ENCODE measurements around the gene ZNF471.

Gene ZNF471

GRCh38 chr19:56507446-56508289 is at the start of gene ZNF471:
ZNF471 (plus strand) TSS chr19:56507855; CDS start chr19:56511572, 3,717 bp downstream.
- DNase-seq = peak; percentile 85

DNA sequence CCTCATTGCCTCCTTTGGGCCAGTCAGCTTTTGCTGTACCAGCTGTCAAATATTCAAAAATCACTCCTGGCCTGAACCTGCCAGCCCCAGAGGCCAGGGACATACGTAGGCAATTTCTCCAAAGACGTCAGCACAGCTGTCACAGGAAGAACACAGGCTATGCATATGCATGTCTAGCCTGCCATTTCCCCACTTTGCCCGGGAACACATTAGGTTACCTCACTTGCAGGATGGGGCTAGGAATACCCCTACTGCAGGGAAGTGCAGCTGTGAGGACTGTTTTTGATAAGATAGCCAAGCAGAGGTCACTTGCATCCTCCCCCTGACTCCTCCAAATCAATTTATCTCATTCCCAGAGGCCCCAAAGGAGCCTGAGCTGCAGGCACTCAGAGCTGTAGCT is 33.3 kb upstream of the ZNF471 start:
- no peak for DNase-seq

GRCh38 chr19:56476093-56476492 is 31.6 kb upstream of the ZNF471 start:
- no peak for DNase-seq

DNA sequence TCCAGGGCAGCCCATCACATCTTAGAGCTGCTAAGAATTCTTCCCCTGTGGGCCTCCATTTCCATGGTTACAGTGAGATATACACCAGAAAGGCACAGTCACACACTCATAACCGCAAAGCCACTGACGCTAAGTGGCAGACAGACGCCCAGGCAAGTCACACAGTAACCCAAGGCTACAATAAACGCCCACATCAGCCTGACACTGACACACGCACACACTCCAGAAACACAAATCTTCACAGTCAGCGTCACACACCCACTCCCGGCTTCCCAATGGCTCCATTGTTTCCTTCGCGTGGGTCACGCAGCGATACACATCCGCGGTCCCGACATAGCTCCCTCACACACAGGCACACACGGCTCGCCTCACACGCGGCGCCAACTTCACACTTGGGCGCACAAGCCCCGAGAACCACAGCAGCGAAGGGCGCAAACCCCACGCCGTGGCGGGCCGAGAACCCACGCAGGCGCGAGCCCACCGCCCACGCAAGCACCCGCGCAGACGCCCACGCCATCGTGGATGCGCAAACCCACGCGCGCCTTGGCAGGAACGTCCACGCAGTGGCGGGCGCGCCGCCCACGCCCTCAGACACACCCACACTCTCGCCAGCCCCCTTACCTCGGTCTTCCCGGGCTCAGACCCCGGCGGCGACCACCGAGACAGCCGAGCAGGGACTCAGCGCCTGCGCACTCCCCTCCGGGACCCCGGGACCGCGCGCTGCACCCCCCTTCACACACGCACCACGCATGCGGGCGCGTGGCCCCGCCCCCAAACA is 30.8 kb upstream of the ZNF471 start, which contains the start of gene ZNF667:
Gene ZNF667, minus strand, starts transcription at position 695 of the 778 bp plus-strand sequence. CDS start 14,975 bp downstream, outside the sequence.
- DNase-seq = peak; percentile 55

DNA sequence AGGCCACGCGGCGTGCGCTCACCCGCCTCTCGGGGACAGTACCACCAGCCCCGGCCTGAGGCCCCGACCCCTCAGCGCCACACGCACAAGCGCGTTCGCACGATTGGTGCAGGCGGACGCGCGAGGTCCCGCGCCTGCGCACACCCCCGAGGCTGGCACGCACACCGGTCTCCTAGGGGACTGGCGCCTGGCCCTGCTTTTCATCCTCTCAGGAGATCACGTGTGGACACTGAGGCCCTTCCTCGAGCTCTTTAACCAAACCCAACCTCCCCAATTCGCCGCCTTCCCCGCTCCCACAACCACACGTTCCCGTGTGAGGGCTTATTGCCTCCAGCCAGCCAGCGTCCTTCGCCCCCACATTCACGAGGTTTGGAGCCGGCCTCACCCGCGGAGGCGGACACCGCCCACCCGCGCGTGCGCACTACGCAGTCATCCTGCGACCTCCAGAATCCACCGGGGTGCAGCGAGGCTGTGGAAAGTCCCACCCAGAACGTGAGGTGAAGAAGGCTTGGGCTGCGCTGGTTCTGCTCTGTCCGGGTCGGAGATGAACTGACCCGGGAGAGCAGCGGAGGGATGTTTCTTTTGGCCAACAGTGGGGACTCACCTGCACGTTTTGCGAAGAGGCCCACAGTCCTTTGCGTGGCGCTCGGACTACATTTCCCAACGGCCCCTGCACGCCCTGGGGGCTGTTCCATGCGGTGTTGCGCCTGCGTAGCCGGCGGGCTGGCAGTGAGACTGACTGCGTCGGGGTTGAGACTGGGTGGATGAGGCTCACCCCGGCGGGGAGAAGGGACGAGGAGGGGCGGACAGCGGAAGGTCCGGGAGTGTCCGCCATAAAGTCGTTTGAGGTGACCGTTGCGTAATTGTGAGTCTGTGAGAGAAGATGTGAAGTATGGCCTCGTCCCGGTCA is 30.0 kb upstream of the ZNF471 start:
- peak; percentile 83 for DNase-seq

GRCh38 chr19:56491399-56491798 is 16.3 kb upstream of the ZNF471 start:
- DNase-seq = no peak

GRCh38 chr19:56504581-56504980 is 3.1 kb upstream of the ZNF471 start:
- DNase-seq = no peak

GRCh38 chr19:56508290-56508778 is 679 bp downstream of the ZNF471 start:
- DNase-seq = no peak

DNA sequence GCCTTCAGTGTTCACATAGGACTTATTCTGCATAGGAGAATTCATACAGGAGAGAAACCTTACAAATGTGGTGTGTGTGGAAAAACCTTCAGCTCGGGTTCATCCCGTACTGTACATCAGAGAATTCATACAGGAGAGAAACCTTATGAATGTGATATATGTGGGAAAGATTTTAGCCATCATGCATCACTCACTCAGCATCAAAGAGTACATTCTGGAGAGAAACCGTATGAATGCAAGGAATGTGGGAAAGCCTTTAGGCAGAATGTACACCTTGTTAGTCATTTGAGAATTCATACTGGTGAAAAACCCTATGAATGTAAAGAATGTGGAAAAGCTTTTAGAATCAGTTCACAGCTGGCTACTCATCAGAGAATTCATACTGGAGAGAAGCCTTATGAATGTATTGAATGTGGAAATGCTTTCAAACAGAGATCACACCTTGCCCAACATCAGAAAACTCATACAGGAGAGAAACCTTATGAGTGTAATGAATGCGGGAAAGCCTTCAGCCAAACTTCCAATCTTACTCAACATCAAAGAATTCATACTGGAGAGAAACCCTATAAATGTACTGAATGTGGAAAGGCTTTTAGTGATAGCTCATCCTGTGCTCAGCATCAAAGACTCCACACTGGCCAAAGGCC is 17.7 kb downstream of the ZNF471 start:
- no peak for DNase-seq

GRCh38 chr19:56537442-56537841 is 29.8 kb downstream of the ZNF471 start:
- DNase-seq = no peak

DNA sequence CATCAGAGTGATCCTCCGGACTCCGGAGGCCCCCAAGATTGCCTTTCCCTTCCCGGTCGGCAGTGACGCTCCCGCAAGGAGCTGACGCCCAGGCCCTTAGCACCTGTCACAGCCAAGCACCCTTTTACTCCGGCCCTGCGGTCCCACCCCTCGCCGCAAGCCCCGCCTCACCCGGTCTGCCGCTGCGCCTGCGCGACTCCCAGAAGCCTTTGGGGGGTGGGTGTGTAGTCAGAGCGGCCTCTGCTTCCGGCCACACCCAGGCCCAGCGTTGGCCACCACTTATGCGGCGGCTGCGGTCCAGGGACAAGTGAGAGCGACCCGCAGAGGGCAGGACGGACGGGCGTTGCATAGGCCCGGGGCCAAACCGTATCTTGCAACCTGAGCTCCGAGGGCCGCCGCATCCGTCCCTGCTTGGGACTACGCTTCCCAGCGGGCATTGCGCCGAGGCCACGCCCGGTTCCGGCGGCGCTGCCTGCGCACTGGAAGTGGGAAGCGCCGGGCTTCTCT is 30.7 kb downstream of the ZNF471 start:
- peak; percentile 91 for DNase-seq

- peak; percentile 81 for DNase-seq
These were observed 31.2 kb downstream of the ZNF471 start, which contains the start of gene ZFP28 for GRCh38 chr19:56538761-56539263. ZFP28 (plus strand) TSS chr19:56538948; CDS start chr19:56539019, 71 bp downstream.

DNA sequence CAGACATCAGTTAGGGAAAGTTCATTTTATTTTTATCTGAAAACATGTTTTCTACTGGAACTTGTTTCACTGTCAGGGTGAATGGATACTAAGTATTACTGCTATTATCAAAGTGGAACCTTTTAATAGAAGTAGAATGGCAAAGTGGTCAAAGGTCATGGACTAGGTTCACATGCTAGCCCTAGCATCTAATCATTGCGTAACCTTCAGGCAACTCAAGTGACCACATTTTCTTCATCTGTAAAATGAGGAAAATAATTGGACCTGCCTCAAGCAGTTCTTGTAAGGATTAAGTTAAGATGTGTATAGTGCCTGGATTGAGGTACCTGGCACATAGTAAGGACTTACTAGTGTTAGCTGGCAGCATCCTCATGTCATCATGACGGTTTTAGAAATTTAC is 36.1 kb downstream of the ZNF471 start:
- no peak for DNase-seq

GRCh38 chr19:56547535-56547934 is 39.9 kb downstream of the ZNF471 start:
- no peak for DNase-seq

- no peak for DNase-seq
These were observed 46.7 kb downstream of the ZNF471 start for GRCh38 chr19:56554272-56554869.

- no peak for DNase-seq
These were observed 55.1 kb downstream of the ZNF471 start for GRCh38 chr19:56562766-56563165.

DNA sequence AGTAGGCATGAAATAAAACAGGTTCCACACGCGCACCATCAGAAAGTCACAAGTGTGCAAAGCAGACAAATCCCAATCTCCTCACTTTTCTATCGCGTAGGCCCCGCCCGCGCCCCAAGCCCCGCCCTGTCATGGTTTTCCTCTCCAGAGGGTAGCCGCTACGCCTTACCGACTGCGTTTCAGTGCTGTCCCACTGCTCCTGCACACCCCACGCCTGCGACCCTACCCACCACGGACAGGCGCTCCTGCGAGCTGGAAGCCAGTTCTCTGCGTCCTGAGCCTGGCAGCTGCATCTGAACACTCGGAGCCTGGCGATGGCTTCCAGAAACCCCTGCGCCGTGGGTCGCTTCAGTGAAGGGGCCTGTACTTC is 59.2 kb downstream of the ZNF471 start:
- DNase-seq = no peak

DNA sequence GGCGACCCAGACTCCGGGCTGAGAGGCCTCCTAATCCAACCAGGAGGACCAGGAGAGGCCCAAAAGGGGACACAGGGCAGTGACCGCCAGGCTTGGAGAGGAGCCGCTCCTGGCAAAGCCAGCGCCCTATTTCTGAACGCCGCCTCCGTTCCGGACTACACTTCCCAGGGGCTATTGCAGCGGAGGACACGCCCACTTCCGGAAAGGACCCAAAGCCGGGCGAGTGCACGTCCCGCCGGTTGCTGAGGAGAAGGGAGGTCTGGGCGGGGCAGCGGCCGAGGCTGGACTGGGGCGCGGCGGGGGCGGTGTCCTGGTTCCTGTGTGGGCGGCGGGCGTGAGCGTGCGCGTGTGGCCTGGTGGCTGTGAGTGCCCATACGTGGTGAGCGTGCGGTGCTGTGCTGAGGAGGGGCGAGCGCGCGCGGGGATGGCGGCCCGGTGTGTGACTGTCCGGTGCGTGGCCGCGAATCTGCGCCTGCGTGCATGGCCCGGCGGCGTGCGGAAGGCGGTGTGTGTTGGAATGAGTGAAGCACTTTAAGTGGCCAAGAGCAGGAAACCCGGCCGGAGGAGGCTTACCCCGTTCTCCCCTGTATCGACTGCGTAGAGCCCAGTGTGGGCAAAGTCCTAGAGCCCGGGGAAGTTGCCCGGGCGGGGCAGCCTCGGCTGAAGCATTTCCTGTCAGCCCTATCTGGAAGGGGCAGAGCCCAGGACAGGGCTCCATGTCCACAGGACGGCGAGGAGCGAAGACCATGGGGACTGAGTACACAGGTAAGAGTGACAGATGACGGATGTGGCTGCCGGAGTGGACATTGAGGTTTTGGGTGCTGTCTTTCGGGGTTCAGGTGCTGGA is 59.8 kb downstream of the ZNF471 start, which contains the start of gene ZNF470:
Gene ZNF470, plus strand, starts transcription at position 195 of the 847 bp plus-strand sequence. CDS start 2,844 bp downstream, outside the sequence.
- DNase-seq = peak; percentile 90

GRCh38 chr19:56572589-56572988 is 64.9 kb downstream of the ZNF471 start:
- no peak for DNase-seq

DNA sequence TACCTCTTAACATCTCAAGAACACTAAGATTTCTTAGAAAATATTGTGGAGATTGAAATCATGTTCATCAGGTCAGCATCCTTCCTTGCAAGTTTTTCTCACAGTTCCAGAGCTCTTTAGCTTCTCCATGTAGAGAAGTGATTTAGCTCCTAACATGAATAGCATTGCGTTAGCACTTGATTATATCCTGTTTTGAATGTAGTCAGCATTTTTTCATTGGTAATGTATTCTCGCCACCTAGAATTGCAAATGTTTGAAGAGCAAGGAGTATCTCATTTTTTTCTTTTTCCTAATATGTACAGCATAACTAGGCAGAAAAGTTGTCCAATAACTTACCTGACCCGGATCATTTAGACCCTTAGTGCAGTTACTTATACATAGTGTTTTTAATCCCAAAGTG is 66.3 kb downstream of the ZNF471 start:
- no peak for DNase-seq

Measured in activated CD8-positive, alpha-beta memory T cell treated with anti-CD3 and anti-CD28 coated beads, Interleukin-2, amount 50 U/mL, for 48 hours (primary cell).